Sigmoid colon (tissue), 4 donors: ENCODE results near the gene NEK6.

ENCODE experiments used
- CTCF ChIP-seq, 4 experiments: fragments of 450-650 bp in 3 of 4; fragments of 200-600 bp in 1 of 4; IDR thresholded peaks; one replicate each; pipeline ENCODE4 v1.5.1; 2016 to 2019; ENCODE audit warnings: antibody characterized with exemption in 4 of 4, mild to moderate bottlenecking in 3 of 4, moderate library complexity in 2 of 4
- EP300 ChIP-seq, 4 donors: sonication (generic); formaldehyde crosslinking; IDR thresholded peaks; one replicate each; pipeline ENCODE4 v1.6.1; 2017; ENCODE audit warnings: antibody characterized with exemption in 4 of 4
- POLR2A ChIP-seq, 2 donors: fragments of 450-650 bp; IDR thresholded peaks; one replicate each; pipeline ENCODE4 v1.6.1; 2016; ENCODE audit warnings: antibody characterized with exemption in 2 of 2, mild to moderate bottlenecking in 2 of 2, moderate library complexity in 2 of 2
- POLR2AphosphoS5 ChIP-seq, 4 donors: sonication (generic); formaldehyde crosslinking; IDR thresholded peaks; one replicate each; pipeline ENCODE4 v1.6.1; 2017; ENCODE audit warnings: antibody characterized with exemption in 4 of 4

GRCh38 chr9:124322618-124323432, 65.1 kb downstream of the NEK6 start:
- TF ChIP-seq CTCF (IDR thresholded peaks at IDR 0.05) (no peak), POLR2A (IDR thresholded peaks at IDR 0.05) (no peak), POLR2AphosphoS5 (IDR thresholded peaks at IDR 0.05) (no peak), EP300 (IDR thresholded peaks at IDR 0.05) (no peak)
